Midbrain (tissue), 1 donor: ENCODE measurements around the gene BLOC1S3.
A peak's percentile ranks its signal among the peaks of the same experiment; 100 is the strongest.

Experiments used
- DNase-seq: peaks from one replicate; lab custom pipeline; 2025; lab: John Stamatoyannopoulos, UW

The BLOC1S3 gene

GRCh38 chr19:45182758-45183157 is 4.2 kb downstream of the BLOC1S3 start:
- DNase-seq: no peak

- DNase-seq: no peak
These were observed 5.5 kb downstream of the BLOC1S3 start for GRCh38 chr19:45184115-45184514.

GRCh38 chr19:45186509-45187334 is 8.1 kb downstream of the BLOC1S3 start:
- DNase-seq: no peak

- no peak for DNase-seq
These were observed 9.0 kb downstream of the BLOC1S3 start for GRCh38 chr19:45187421-45188100.

GRCh38 chr19:45189971-45190370 is 11.4 kb downstream of the BLOC1S3 start:
- no peak for DNase-seq

GRCh38 chr19:45191375-45191774 is 12.8 kb downstream of the BLOC1S3 start:
- DNase-seq: no peak

- no peak for DNase-seq
These were observed 17.2 kb downstream of the BLOC1S3 start for GRCh38 chr19:45195764-45196163.

GRCh38 chr19:45200568-45200967 is 22.0 kb downstream of the BLOC1S3 start:
- peak; percentile 30 for DNase-seq

- no peak for DNase-seq
These were observed 24.1 kb downstream of the BLOC1S3 start for GRCh38 chr19:45202637-45203036.

GRCh38 chr19:45205810-45206209 is 27.2 kb downstream of the BLOC1S3 start:
- DNase-seq: no peak

GRCh38 chr19:45206328-45206727 is 27.7 kb downstream of the BLOC1S3 start:
- DNase-seq: no peak

- DNase-seq: no peak
These were observed 33.3 kb downstream of the BLOC1S3 start for GRCh38 chr19:45211751-45212381.

- DNase-seq: no peak
These were observed 34.4 kb downstream of the BLOC1S3 start for GRCh38 chr19:45213031-45213430.

GRCh38 chr19:45215391-45216191 is 37.0 kb downstream of the BLOC1S3 start:
- DNase-seq: no peak

- DNase-seq: no peak
These were observed 38.1 kb downstream of the BLOC1S3 start for GRCh38 chr19:45216667-45217066.

GRCh38 chr19:45217193-45217956 is 38.8 kb downstream of the BLOC1S3 start:
- no peak for DNase-seq

- DNase-seq: no peak
These were observed 39.4 kb downstream of the BLOC1S3 start for GRCh38 chr19:45217957-45218334.

GRCh38 chr19:45218426-45218825 is 39.8 kb downstream of the BLOC1S3 start:
- no peak for DNase-seq

- no peak for DNase-seq
These were observed 40.5 kb downstream of the BLOC1S3 start for GRCh38 chr19:45218911-45219743.

GRCh38 chr19:45222724-45223123 is 44.1 kb downstream of the BLOC1S3 start:
- DNase-seq: no peak
